Measurements from ENCODE around the gene ARL5B. TPM values are rescaled to one million over a fixed set of nuclear protein-coding genes. Genes with fewer than 3 reads are reported as not detected.

Gene ARL5B
- total RNA-seq, 1 donor from 2014 or later, result 10.6 TPM

DNA sequence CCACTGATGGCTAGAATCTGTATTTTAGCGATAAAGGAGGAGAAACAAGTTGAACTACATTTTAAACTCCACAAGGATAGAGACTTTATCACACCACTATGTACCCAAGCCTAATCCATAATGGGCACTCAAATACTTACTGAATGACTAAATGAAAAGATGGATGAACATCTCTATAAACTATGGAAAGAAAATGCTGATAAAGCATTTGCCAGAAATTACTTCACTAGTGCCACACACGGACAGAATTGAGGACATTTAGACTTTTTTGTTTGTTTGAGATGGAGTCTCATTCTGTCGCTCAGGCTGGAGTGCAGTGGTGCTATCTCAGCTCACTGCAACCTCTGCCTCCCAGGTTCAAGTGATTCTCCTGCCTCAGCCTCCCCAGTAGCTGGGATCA is 6.1 kb upstream of the ARL5B start:
- ATAC-seq (no peak), DNase-seq (no peak)
- Histone ChIP-seq H3K4me1 (peaks cover 31% of the 10 kb centered on the region), H3K4me3 (no peak overlapping the region), H3K36me3 (no peaks in the 10 kb centered on the region), H3K27ac (no peak overlapping the region), H3K27me3 (ENCODE audit: low read depth) (no peaks in the 10 kb centered on the region), H3K9me3 (no peaks in the 10 kb centered on the region)
- TF ChIP-seq, protein P1, sequence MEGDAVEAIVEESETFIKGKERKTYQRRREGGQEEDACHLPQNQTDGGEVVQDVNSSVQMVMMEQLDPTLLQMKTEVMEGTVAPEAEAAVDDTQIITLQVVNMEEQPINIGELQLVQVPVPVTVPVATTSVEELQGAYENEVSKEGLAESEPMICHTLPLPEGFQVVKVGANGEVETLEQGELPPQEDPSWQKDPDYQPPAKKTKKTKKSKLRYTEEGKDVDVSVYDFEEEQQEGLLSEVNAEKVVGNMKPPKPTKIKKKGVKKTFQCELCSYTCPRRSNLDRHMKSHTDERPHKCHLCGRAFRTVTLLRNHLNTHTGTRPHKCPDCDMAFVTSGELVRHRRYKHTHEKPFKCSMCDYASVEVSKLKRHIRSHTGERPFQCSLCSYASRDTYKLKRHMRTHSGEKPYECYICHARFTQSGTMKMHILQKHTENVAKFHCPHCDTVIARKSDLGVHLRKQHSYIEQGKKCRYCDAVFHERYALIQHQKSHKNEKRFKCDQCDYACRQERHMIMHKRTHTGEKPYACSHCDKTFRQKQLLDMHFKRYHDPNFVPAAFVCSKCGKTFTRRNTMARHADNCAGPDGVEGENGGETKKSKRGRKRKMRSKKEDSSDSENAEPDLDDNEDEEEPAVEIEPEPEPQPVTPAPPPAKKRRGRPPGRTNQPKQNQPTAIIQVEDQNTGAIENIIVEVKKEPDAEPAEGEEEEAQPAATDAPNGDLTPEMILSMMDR (IDR thresholded peaks at IDR 0.05), result no peak
- intact Hi-C loops (cut with DNase I), result no loop called here

DNA sequence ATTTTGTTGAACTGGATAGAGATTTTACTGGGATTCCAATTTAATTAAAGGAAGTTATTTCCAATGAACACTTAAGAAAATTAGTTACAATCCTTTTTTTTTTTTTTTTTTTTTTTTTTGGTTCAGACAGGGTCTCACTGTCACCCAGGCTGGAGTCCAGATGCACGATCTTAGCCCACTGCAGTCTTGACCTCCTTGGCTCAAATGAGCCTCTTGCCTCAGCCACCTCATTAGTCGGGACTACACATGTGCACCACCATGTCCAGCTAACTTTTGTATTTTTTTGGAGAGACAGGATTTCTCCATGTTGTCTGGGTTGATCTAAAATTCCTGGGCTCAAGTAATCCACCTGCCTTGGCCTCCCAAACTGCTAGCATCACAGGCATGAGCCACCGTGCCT is 2.5 kb upstream of the ARL5B start:
- TF ChIP-seq, protein P1 (IDR thresholded peaks at IDR 0.05), result no peak
- Histone ChIP-seq H3K4me3 (no peak overlapping the region), H3K27ac (no peak overlapping the region), H3K4me1 (peaks cover 27% of the 10 kb centered on the region), H3K9me3 (no peaks in the 10 kb centered on the region), H3K27me3 (ENCODE audit: low read depth) (no peaks in the 10 kb centered on the region), H3K36me3 (no peaks in the 10 kb centered on the region)
- ATAC-seq (no peak), DNase-seq (no peak)
- intact Hi-C loops (cut with DNase I), result no loop called here

DNA sequence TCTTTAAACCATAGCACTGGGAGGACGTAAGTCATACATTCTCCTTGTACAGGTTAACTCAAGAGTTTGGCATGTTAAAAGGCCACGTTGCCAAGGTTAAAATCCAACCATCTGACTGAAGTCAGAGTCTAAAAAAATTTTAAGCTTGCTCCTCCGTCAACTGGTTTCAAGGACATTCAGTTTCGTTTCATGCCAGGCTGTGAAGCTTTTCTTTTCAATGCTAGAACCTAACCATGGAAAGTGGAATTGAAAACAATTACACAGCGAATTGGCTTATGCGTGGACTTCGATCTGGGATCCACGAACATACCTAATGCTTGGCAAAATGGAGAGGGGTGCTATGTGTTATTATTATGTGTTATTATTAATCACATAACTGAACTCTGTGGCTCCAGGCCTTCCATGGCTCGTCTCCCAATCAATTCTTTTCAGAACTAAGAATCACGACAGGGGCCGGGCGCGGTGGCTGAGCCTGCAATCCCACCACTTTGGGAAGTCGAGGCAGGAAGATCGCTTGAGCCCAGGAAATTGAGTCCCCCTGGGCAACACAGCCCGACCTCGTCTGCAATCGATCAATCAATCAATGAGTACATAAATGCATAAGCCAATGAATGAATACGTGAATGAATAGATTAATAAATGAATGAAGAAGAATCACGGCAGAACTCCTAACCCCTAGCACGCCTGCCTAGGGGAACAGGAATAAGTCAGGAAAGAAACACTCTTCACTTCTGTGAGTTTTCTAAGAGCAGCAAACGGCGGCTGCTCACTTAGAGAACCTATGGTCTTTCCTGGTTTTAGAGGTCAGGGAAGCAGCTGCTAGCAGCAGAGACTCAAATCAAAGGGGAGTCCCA is 733 bp upstream of the ARL5B start:
- H3K27ac ChIP-seq, result peak overlapping the region; percentile 97
- no peaks in the 10 kb centered on the region for H3K9me3 ChIP-seq
- peak in 1 of 2 donors; percentile 40 for ATAC-seq
- H3K4me3 ChIP-seq, result peak overlapping the region; percentile 97
- no peak for DNase-seq
- TF ChIP-seq, protein P1 (IDR thresholded peaks at IDR 0.05), result no peak
- no peaks in the 10 kb centered on the region for H3K36me3 ChIP-seq
- no peaks in the 10 kb centered on the region for H3K27me3 ChIP-seq (ENCODE audit: low read depth)
- intact Hi-C loops (cut with DNase I), result no loop called here
- H3K4me1 ChIP-seq, result peaks cover 29% of the 10 kb centered on the region

DNA sequence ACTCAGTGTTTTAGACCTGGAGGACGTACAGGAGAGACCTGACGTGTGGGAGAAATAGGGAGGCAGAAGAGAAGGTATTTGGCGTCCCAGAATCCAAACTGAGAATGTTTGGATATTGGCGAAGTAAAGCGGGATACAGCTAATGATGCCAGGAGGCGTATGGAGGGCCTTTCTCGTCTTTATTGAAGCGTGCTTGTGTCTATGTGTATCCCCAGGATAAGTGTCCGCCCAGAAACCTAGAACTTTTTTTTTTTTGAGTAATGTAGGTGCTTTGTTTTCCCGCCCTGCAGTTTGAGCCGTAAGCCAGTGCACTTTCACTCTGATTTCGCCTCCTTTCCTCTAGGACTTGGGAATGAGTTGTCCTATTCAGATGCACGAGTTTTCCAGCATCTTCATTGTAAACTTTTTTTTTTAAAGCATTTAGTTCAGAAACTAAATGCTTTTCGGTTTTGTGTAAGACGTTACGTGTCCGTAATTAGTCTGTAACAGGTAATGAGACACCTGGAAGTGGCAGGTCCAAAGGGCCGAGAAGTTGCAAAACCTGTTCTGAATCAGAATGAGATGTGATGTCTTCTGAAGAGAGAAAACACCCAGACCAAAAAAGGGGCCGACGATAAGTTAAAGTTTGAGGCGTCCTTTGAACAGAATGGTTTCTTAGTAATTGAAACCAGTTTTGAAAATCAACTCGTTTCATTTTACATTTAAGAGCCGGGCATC is 746 bp downstream of the ARL5B start:
- intact Hi-C loops (cut with DNase I), result no loop called here
- ATAC-seq (peak; percentile 1 to 32), DNase-seq (no peak)
- Histone ChIP-seq H3K36me3 (no peaks in the 10 kb centered on the region), H3K9me3 (no peaks in the 10 kb centered on the region), H3K27me3 (ENCODE audit: low read depth) (no peaks in the 10 kb centered on the region), H3K4me1 (peaks cover 29% of the 10 kb centered on the region), H3K4me3 (peak overlapping the region; percentile 97), H3K27ac (peak overlapping the region; percentile 97)
- TF ChIP-seq, protein P1 (IDR thresholded peaks at IDR 0.05), result no peak

DNA sequence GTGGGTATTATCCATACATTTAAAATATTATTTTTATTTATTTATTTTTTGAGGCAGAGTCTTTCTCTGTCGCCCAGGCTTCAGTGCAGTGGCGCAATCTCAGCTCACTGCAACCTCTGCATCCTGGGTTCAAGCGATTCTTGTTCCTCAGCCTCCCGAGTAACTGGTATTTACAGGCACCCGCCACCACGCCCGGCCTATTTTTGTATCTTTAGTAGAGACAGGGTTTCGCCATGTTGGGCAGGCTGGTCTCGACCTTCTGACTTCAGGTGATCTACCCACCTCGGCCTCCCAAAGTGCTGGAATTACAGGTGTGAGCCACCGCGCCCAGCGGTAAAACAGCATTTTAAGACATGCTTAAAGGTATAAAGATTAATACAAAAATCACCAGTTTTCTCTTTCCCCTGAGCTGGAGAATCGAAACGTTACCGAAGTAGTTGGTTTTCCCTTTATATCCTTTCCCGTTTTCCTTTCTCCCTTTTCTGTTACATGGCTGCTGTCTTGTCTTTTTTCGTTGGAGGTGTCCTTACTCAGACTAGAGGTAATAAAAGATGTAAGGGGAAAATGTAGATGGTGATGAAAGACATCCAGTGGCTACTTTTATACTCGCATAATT is 1.7 kb downstream of the ARL5B start:
- no peaks in the 10 kb centered on the region for H3K27me3 ChIP-seq (ENCODE audit: low read depth)
- H3K4me3 ChIP-seq, result peak overlapping the region; percentile 97
- intact Hi-C loops (cut with DNase I), result no loop called here
- ATAC-seq (no peak), DNase-seq (no peak)
- H3K4me1 ChIP-seq, result peaks cover 34% of the 10 kb centered on the region
- TF ChIP-seq, protein P1 (IDR thresholded peaks at IDR 0.05), result no peak
- no peaks in the 10 kb centered on the region for H3K36me3 ChIP-seq
- H3K27ac ChIP-seq, result peak overlapping the region; percentile 97
- H3K9me3 ChIP-seq, result no peaks in the 10 kb centered on the region

Measured in lower lobe of right lung (tissue), 2 donors.